HCT116 (cell line): ENCODE data around the gene SUMO4. TPM values are rescaled to one million over a fixed set of nuclear protein-coding genes. Genes with fewer than 3 reads are reported as not detected.

Source experiments
- ATAC-seq: fragments of 200-7000 bp; cut with Tn5 transposase; 2 replicates; pipeline ENCODE4 v1.9.1; 2020; ENCODE audit warnings: mild to moderate bottlenecking, moderate library complexity
- BruUV-seq: library from RNA; stranded (reverse); fragments of 400-500 nt; replicated peaks from 2 replicates; lab custom pipeline; 2021; lab: Mats Ljungman, UMichigan
- CTCF ChIA-PET: fragments of 300-600 bp; sonication (Branson Sonifier 250); formaldehyde crosslinking; loops from one replicate; lab custom pipeline; 2021; ENCODE audit warnings: antibody characterized with exemption; lab: Charles Lee
- POLR2A ChIA-PET: fragments of 300-600, 350-600 bp; sonication (Branson Sonifier 250); formaldehyde crosslinking; loops from one replicate; lab custom pipeline; 2021; ENCODE audit warnings: antibody characterized with exemption; lab: Charles Lee
- RAD21 ChIA-PET, 2 experiments: fragments of 300-600 bp; sonication (Branson Sonifier 250); formaldehyde crosslinking; loops; one replicate each; lab custom pipeline; 2023; ENCODE audit warnings: low total read pairs in 2 of 2; ENCODE audit not compliant: uncharacterized antibody in 2 of 2, unreplicated experiment in 2 of 2, low non-redundant PET in 1 of 2; lab: Charles Lee
- DNase-seq: peaks from one replicate; pipeline ENCODE4 v3.0.0-alpha.2; 2010; ENCODE audit warnings: low read depth, low spot score
- H2AFZ ChIP-seq: fragments of 200-600 bp; shearing (Covaris generic), sonication (generic); 2 replicates; pipeline ENCODE4 v1.6.1; 2017; ENCODE audit warnings: low read depth, mixed run types, mixed read lengths, antibody characterized with exemption, low read length; ENCODE audit not compliant: poor library complexity, severe bottlenecking
- H3K27ac ChIP-seq: 2 replicates; pipeline ENCODE4 v1.5.1; 2012; ENCODE audit warnings: low read depth, low read length
- H3K27me3 ChIP-seq: fragments of 200-600 bp; sonication (generic); 2 replicates; pipeline ENCODE4 v1.6.1; 2016; ENCODE audit warnings: mixed run types, low read length, mixed read lengths; ENCODE audit not compliant: insufficient read depth
- H3K36me3 ChIP-seq, 2 experiments: fragments of 200-500 bp in 1 of 2; fragments of 200-600 bp in 1 of 2; sonication (Bioruptor generic) in 1 of 2; sonication (generic) in 1 of 2; 2 replicates each; pipeline versions ENCODE4 v1.5.1 to v1.6.1; 2014 to 2016; ENCODE audit warnings: low read length in 2 of 2, inconsistent platforms in 1 of 2, mixed read lengths in 1 of 2, mixed run types in 1 of 2; ENCODE audit not compliant: insufficient read depth in 2 of 2, control insufficient read depth in 1 of 2
- H3K4me1 ChIP-seq, 2 experiments: fragments of 200-600 bp in 1 of 2; sonication (generic) in 1 of 2; 2 replicates each; pipeline versions ENCODE4 v1.5.1 to v1.6.1; 2012 to 2017; ENCODE audit warnings: low read length in 2 of 2, inconsistent platforms in 1 of 2, mild to moderate bottlenecking in 1 of 2, mixed read lengths in 1 of 2, mixed run types in 1 of 2, moderate library complexity in 1 of 2; ENCODE audit not compliant: insufficient read depth in 2 of 2, control insufficient read depth in 1 of 2
- H3K4me2 ChIP-seq: fragments of 200-600 bp; sonication (generic); 2 replicates; pipeline ENCODE4 v1.6.1; 2017; ENCODE audit warnings: mixed run types, low read length, mixed read lengths
- H3K4me3 ChIP-seq, 2 experiments: fragments of 200-600 bp in 1 of 2; sonication (generic) in 1 of 2; replicated peaks in 1 of 2; 2 replicates each; pipeline ENCODE4 v1.5.1; 2011 to 2016; ENCODE audit warnings: low read length in 2 of 2, control low read depth in 1 of 2, low read depth in 1 of 2, mild to moderate bottlenecking in 1 of 2, mixed read lengths in 1 of 2, mixed run types in 1 of 2
- H3K79me2 ChIP-seq: fragments of 200-600 bp; sonication (generic); 2 replicates; pipeline ENCODE4 v1.6.1; 2017; ENCODE audit warnings: mild to moderate bottlenecking, mixed run types, low read length, moderate library complexity, mixed read lengths; ENCODE audit not compliant: insufficient read depth
- H3K9ac ChIP-seq: fragments of 200-600 bp; sonication (generic); 2 replicates; pipeline ENCODE4 v1.6.1; 2016; ENCODE audit warnings: low read length, mixed read lengths
- H3K9me2 ChIP-seq: fragments of 200-600 bp; sonication (generic), shearing (Covaris generic); 2 replicates; pipeline ENCODE4 v1.6.1; 2017; ENCODE audit warnings: mixed run types, mild to moderate bottlenecking, moderate library complexity; ENCODE audit not compliant: insufficient read depth
- H3K9me3 ChIP-seq, 2 experiments: fragments of 200-500 bp in 1 of 2; fragments of 200-600 bp in 1 of 2; sonication (Bioruptor generic) in 1 of 2; sonication (generic) in 1 of 2; 2 replicates each; pipeline ENCODE4 v1.6.1; 2014 to 2017; ENCODE audit warnings: low read length in 2 of 2, mixed read lengths in 2 of 2, inconsistent platforms in 1 of 2, low read depth in 1 of 2, mild to moderate bottlenecking in 1 of 2, mixed run types in 1 of 2, moderate library complexity in 1 of 2; ENCODE audit not compliant: control insufficient read depth in 1 of 2, insufficient read depth in 1 of 2
- H4K20me1 ChIP-seq: fragments of 200-600 bp; sonication (generic), shearing (Covaris generic); 2 replicates; pipeline ENCODE4 v1.6.1; 2017; ENCODE audit warnings: mixed run types, mild to moderate bottlenecking, moderate library complexity; ENCODE audit not compliant: insufficient read depth
- CBX3 ChIP-seq: IDR thresholded peaks from 2 replicates; pipeline ENCODE4 v1.6.1; 2012; ENCODE audit warnings: low read depth
- CTCF ChIP-seq, 3 experiments: fragments of 200-600 bp in 1 of 3; sonication (generic) in 1 of 3; IDR thresholded peaks in 2 of 3; conservative IDR thresholded peaks in 1 of 3; 2 replicates each; pipeline ENCODE4 v1.5.1; 2012 to 2017; ENCODE audit warnings: low read depth in 2 of 3, low read length in 2 of 3, antibody characterized with exemption in 1 of 3, borderline replicate concordance in 1 of 3, control low read depth in 1 of 3, mild to moderate bottlenecking in 1 of 3, mixed read lengths in 1 of 3, mixed run types in 1 of 3, moderate library complexity in 1 of 3; ENCODE audit not compliant: insufficient read depth in 1 of 3
- EGR1 ChIP-seq: IDR thresholded peaks from 2 replicates; pipeline ENCODE4 v1.6.1; 2012; ENCODE audit warnings: low read depth
- ELF1 ChIP-seq: IDR thresholded peaks from 2 replicates; pipeline ENCODE4 v1.6.1; 2012; ENCODE audit warnings: low read depth, borderline replicate concordance
- EZH2 ChIP-seq: fragments of 200-600 bp; sonication (generic); IDR thresholded peaks from 2 replicates; pipeline ENCODE4 v1.6.1; 2017; ENCODE audit warnings: antibody characterized with exemption, mixed run types
- EZH2phosphoT487 ChIP-seq: fragments of 200-600 bp; IDR thresholded peaks from 2 replicates; pipeline ENCODE4 v1.6.1; 2018; ENCODE audit warnings: antibody characterized with exemption, borderline replicate concordance
- FOSL1 ChIP-seq: IDR thresholded peaks from 2 replicates; pipeline ENCODE4 v1.6.1; 2012; ENCODE audit warnings: low read depth
- JUND ChIP-seq: IDR thresholded peaks from 2 replicates; pipeline ENCODE4 v1.6.1; 2012
- MAX ChIP-seq: IDR thresholded peaks from 2 replicates; pipeline ENCODE4 v1.6.1; 2012
- POLR2AphosphoS5 ChIP-seq: IDR thresholded peaks from 2 replicates; pipeline ENCODE4 v1.6.1; 2011; ENCODE audit warnings: mild to moderate bottlenecking, low read depth, low read length, moderate library complexity
- REST ChIP-seq: IDR thresholded peaks from 2 replicates; pipeline ENCODE4 v1.6.1; 2012; ENCODE audit warnings: low read depth
- SIN3A ChIP-seq: IDR thresholded peaks from 2 replicates; pipeline ENCODE4 v1.6.1; 2012; ENCODE audit warnings: low read depth
- SP1 ChIP-seq: IDR thresholded peaks from 2 replicates; pipeline ENCODE4 v1.6.1; 2012; ENCODE audit warnings: low read depth
- SRF ChIP-seq: IDR thresholded peaks from 2 replicates; pipeline ENCODE4 v1.6.1; 2012; ENCODE audit warnings: low read depth
- TCF7L2 ChIP-seq: IDR thresholded peaks from 2 replicates; pipeline ENCODE4 v1.7.0; 2011; ENCODE audit warnings: borderline replicate concordance, inconsistent platforms; ENCODE audit not compliant: insufficient read depth, insufficient read length; ENCODE audit errors: extremely low read depth
- ZFX ChIP-seq: fragments of 450-650 bp; IDR thresholded peaks from 2 replicates; pipeline ENCODE4 v1.6.1; 2017
- ZNF274 ChIP-seq: fragments of 200-500 bp; sonication (Bioruptor generic); IDR thresholded peaks from 2 replicates; pipeline ENCODE4 v1.6.1; 2014; ENCODE audit warnings: mild to moderate bottlenecking, low read depth, low read length, inconsistent platforms
- intact Hi-C: fragments of 100-400 bp; cut with micrococcal nuclease; formaldehyde crosslinking; loops from 2 replicates; pipeline ENCODE4 v1.10.0; 2022
- total RNA-seq: library from RNA; stranded (reverse); gene quantifications from one replicate; pipeline ENCODE4 v1.2.1, GENCODE V29; 2021; ENCODE audit not compliant: unreplicated experiment

SUMO4 gene
- total RNA-seq, 1 experiment from 2014 or later = 1.6 TPM

- Histone ChIP-seq H4K20me1 (peaks cover 5% of the 10 kb centered on the region; the same call in 1 of the 2 replicates), H3K27me3 (no peaks in the 10 kb centered on the region), H2AFZ (no peak overlapping the region), H3K9ac (no peak overlapping the region), H3K4me1 (peaks cover 12 to 22% of the 10 kb centered on the region in 2 experiments), H3K9me3 (no peaks in the 10 kb centered on the region), H3K27ac (no peak overlapping the region), H3K79me2 (peaks cover 82% of the 10 kb centered on the region), H3K9me2 (no peaks in the 10 kb centered on the region), H3K4me3 (no peak overlapping the region), H3K36me3 (no peaks in the 10 kb centered on the region), H3K4me2 (no peak overlapping the region)
- no peak for DNase-seq
- CTCF ChIA-PET = no interaction called here
- BruUV-seq = no TSS peak
- no peak for ATAC-seq
- RAD21 ChIA-PET = no interaction called here
- intact Hi-C loops = no loop called here
- TF ChIP-seq MAX = no peak
- TF ChIP-seq POLR2AphosphoS5 = no peak
- no peak for TF ChIP-seq JUND
- TF ChIP-seq REST = no peak
- no peak for TF ChIP-seq EZH2phosphoT487
- TF ChIP-seq ZNF274 = no peak
- TF ChIP-seq SP1 = no peak
- no peak for TF ChIP-seq CTCF (IDR thresholded peaks at IDR 0.05 in 2 of 3, conservative IDR thresholded peaks at IDR 0.05 in 1 of 3; ENCODE audit: borderline replicate concordance in 1 of 3, insufficient read depth in 1 of 3, low read depth in 2 of 3, low read length in 2 of 3)
- no peak for TF ChIP-seq FOSL1
- TF ChIP-seq ELF1 = no peak
- no peak for TF ChIP-seq EZH2
- no peak for TF ChIP-seq EGR1
- TF ChIP-seq TCF7L2 = no peak
- TF ChIP-seq ZFX = no peak
- TF ChIP-seq SRF = no peak
- no peak for TF ChIP-seq SIN3A
- no peak for TF ChIP-seq CBX3
- POLR2A ChIA-PET = no interaction called here
These were observed 33.7 kb upstream of the SUMO4 start for GRCh38 chr6:149366267-149366921.
